WTC11 (cell line): Measurements from ENCODE around the gene PCAT6. TPM values are rescaled to one million over a fixed set of nuclear protein-coding genes. Genes with fewer than 3 reads are reported as not detected.
"Not testable (repeated sequence)": the region's sequence is repeated elsewhere in the genome, so short reads cannot be mapped to it uniquely, and the experiment has no call there.

Experiments
- ATAC-seq: fragments of 200-7000 bp; cut with Tn5 transposase; 2 replicates; pipeline ENCODE4 v1.10.0; 2021; ENCODE audit warnings: mild to moderate bottlenecking, moderate library complexity
- CTCF ChIA-PET: fragments of 300-600 bp; sonication (Branson Sonifier 250); formaldehyde crosslinking; loops from one replicate; lab custom pipeline; 2021; ENCODE audit warnings: antibody characterized with exemption; lab: Charles Lee
- POLR2A ChIA-PET: fragments of 350-600 bp; sonication (Branson Sonifier 250); formaldehyde crosslinking; loops from one replicate; lab custom pipeline; 2021; ENCODE audit warnings: antibody characterized with exemption; lab: Charles Lee
- DNase-seq: peaks from one replicate; pipeline ENCODE4 v3.0.0; 2021; ENCODE audit warnings: low spot score
- H3K27ac Mint-ChIP-seq: 2 replicates; pipeline ENCODE4 v1.8.0; 2021; ENCODE audit warnings: mixed read lengths
- H3K27me3 Mint-ChIP-seq: 2 replicates; pipeline ENCODE4 v1.8.0; 2021; ENCODE audit warnings: low read depth, mild to moderate bottlenecking, moderate library complexity, mixed read lengths
- H3K36me3 Mint-ChIP-seq: 2 replicates; pipeline ENCODE4 v1.8.0; 2021; ENCODE audit warnings: mixed read lengths
- H3K4me1 Mint-ChIP-seq: 2 replicates; pipeline ENCODE4 v1.8.0; 2022; ENCODE audit warnings: mixed read lengths
- H3K4me3 Mint-ChIP-seq: 2 replicates; pipeline ENCODE4 v1.8.0; 2021; ENCODE audit warnings: mild to moderate bottlenecking, moderate library complexity, mixed read lengths
- H3K9me3 Mint-ChIP-seq: 2 replicates; pipeline ENCODE4 v1.8.0; 2021; ENCODE audit warnings: mixed read lengths
- ATF1 ChIP-seq: sonication (generic); formaldehyde crosslinking; IDR thresholded peaks from 2 replicates; pipeline ENCODE4 v1.8.1; 2023; ENCODE audit warnings: mild to moderate bottlenecking, moderate library complexity, missing genetic modification reagents
- ERG ChIP-seq: fragments of 250-450 bp; sonication (Bioruptor Pico); IDR thresholded peaks from 2 replicates; pipeline ENCODE4 v1.8.0; 2021; ENCODE audit warnings: mild to moderate bottlenecking
- ETV6 ChIP-seq: sonication (generic); formaldehyde crosslinking; IDR thresholded peaks from 2 replicates; pipeline ENCODE4 v1.8.1; 2022; ENCODE audit warnings: mild to moderate bottlenecking, missing genetic modification reagents
- FOXP1 ChIP-seq: sonication (generic); formaldehyde crosslinking; IDR thresholded peaks from 2 replicates; pipeline ENCODE4 v1.8.0; 2022; ENCODE audit warnings: missing genetic modification reagents, mild to moderate bottlenecking, moderate library complexity, borderline replicate concordance
- KAT7 ChIP-seq: sonication (generic); formaldehyde crosslinking; IDR thresholded peaks from 2 replicates; pipeline ENCODE4 v1.8.1; 2023; ENCODE audit warnings: missing genetic modification reagents, mild to moderate bottlenecking, borderline replicate concordance
- NFYB ChIP-seq: sonication (generic); formaldehyde crosslinking; conservative IDR thresholded peaks from 2 replicates; pipeline ENCODE4 v1.8.0; 2022; ENCODE audit warnings: low read depth, missing genetic modification reagents
- NR3C1 ChIP-seq: sonication (generic); formaldehyde crosslinking; conservative IDR thresholded peaks from 2 replicates; pipeline ENCODE4 v1.8.1; 2023; ENCODE audit warnings: low read depth, mild to moderate bottlenecking, missing genetic modification reagents
- RELA ChIP-seq: sonication (generic); formaldehyde crosslinking; IDR thresholded peaks from 2 replicates; pipeline ENCODE4 v1.8.1; 2022; ENCODE audit warnings: missing genetic modification reagents, mild to moderate bottlenecking, borderline replicate concordance
- SOX15 ChIP-seq: fragments of 250-450 bp; sonication (Bioruptor Pico); IDR thresholded peaks from 2 replicates; pipeline ENCODE4 v1.9.0; 2021; ENCODE audit warnings: mild to moderate bottlenecking
- TEAD4 ChIP-seq: sonication (generic); formaldehyde crosslinking; IDR thresholded peaks from 2 replicates; pipeline ENCODE4 v1.8.0; 2022; ENCODE audit warnings: mild to moderate bottlenecking, missing genetic modification reagents
- ZNF281 ChIP-seq: sonication (generic); formaldehyde crosslinking; IDR thresholded peaks from 2 replicates; pipeline ENCODE4 v1.8.0; 2023; ENCODE audit warnings: mild to moderate bottlenecking, missing genetic modification reagents
- total RNA-seq: library from RNA; stranded (reverse); gene quantifications from 3 replicates; pipeline ENCODE4 v1.2.3, GENCODE V29; 2021
- TF ChIP-seq, protein P1 (sequence below): sonication (generic); formaldehyde crosslinking; IDR thresholded peaks from 2 replicates; pipeline ENCODE4 v1.8.1; 2023; ENCODE audit warnings: mild to moderate bottlenecking, missing genetic modification reagents
- TF ChIP-seq, protein P2 (sequence below): sonication (generic); formaldehyde crosslinking; IDR thresholded peaks from 2 replicates; pipeline ENCODE4 v1.8.0; 2022; ENCODE audit warnings: mild to moderate bottlenecking, missing genetic modification reagents
- TF ChIP-seq, protein P3 (sequence below): sonication (generic); formaldehyde crosslinking; IDR thresholded peaks from 2 replicates; pipeline ENCODE4 v1.8.0; 2022; ENCODE audit warnings: missing genetic modification reagents

PCAT6 gene
- total RNA-seq, 1 experiment from 2014 or later: 11.7 TPM

GRCh38 chr1:202818819-202819218 lies 8.1 kb downstream of the PCAT6 start (continued):
- TF ChIP-seq ERG (CRISPR knock-in tag): no peak
- no peak for TF ChIP-seq FOXP1 (CRISPR knock-in tag)
- TF ChIP-seq ZNF281 (CRISPR knock-in tag): no peak
- no peak for TF ChIP-seq SOX15 (CRISPR knock-in tag)

- DNase-seq: no peak
- H3K27ac Mint-ChIP-seq: no peak overlapping the region
- H3K27me3 Mint-ChIP-seq: peaks cover 15% of the 10 kb centered on the region
- no peaks in the 10 kb centered on the region; the same call in 1 of the 2 replicates for H3K4me1 Mint-ChIP-seq
- H3K4me3 Mint-ChIP-seq: no peak overlapping the region
- ATAC-seq: no peak
- no peaks in the 10 kb centered on the region for H3K36me3 Mint-ChIP-seq
- ChIA-PET POLR2A (no interaction called here), CTCF (no interaction called here)
- no peak for TF ChIP-seq TEAD4 (CRISPR knock-in tag)
- TF ChIP-seq RELA (CRISPR knock-in tag): no peak
- no peak for TF ChIP-seq ATF1 (CRISPR knock-in tag)
- TF ChIP-seq ETV6: no peak
- no peak for TF ChIP-seq NFYB (CRISPR knock-in tag)
- TF ChIP-seq, all 79 proteins: peak for 0
- H3K9me3 Mint-ChIP-seq: no peaks in the 10 kb centered on the region
Measured at GRCh38 chr1:202821467-202821866, 10.7 kb downstream of the PCAT6 start.

GRCh38 chr1:202825748-202826147 lies 15.0 kb downstream of the PCAT6 start:
- no peaks in the 10 kb centered on the region for H3K9me3 Mint-ChIP-seq
- H3K27me3 Mint-ChIP-seq: peaks cover 11% of the 10 kb centered on the region
- H3K27ac Mint-ChIP-seq: no peak overlapping the region
- POLR2A ChIA-PET: no interaction called here
- no peak for TF ChIP-seq SOX15 (CRISPR knock-in tag)
- TF ChIP-seq, protein P1, sequence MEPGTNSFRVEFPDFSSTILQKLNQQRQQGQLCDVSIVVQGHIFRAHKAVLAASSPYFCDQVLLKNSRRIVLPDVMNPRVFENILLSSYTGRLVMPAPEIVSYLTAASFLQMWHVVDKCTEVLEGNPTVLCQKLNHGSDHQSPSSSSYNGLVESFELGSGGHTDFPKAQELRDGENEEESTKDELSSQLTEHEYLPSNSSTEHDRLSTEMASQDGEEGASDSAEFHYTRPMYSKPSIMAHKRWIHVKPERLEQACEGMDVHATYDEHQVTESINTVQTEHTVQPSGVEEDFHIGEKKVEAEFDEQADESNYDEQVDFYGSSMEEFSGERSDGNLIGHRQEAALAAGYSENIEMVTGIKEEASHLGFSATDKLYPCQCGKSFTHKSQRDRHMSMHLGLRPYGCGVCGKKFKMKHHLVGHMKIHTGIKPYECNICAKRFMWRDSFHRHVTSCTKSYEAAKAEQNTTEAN: no peak
- ATAC-seq (no peak), DNase-seq (no peak)
- H3K36me3 Mint-ChIP-seq: no peaks in the 10 kb centered on the region
- H3K4me1 Mint-ChIP-seq: no peaks in the 10 kb centered on the region; the same call in 1 of the 2 replicates
- CTCF ChIA-PET: no interaction called here
- no peak overlapping the region for H3K4me3 Mint-ChIP-seq

- ATAC-seq, H3K27ac Mint-ChIP-seq, H3K4me1 Mint-ChIP-seq, H3K4me3 Mint-ChIP-seq, H3K27me3 Mint-ChIP-seq, H3K36me3 Mint-ChIP-seq, H3K9me3 Mint-ChIP-seq, CTCF ChIA-PET, POLR2A ChIA-PET, DNase-seq: not testable (repeated sequence)
Measured at GRCh38 chr1:202829223-202829622, 18.5 kb downstream of the PCAT6 start.

GRCh38 chr1:202831906-202832305 lies 21.2 kb downstream of the PCAT6 start:
- peaks cover 18% of the 10 kb centered on the region for H3K4me1 Mint-ChIP-seq
- no peaks in the 10 kb centered on the region for H3K9me3 Mint-ChIP-seq
- DNase-seq (no peak), ATAC-seq (no peak)
- H3K27ac Mint-ChIP-seq: no peak overlapping the region
- no peak overlapping the region for H3K4me3 Mint-ChIP-seq
- H3K27me3 Mint-ChIP-seq: no peaks in the 10 kb centered on the region
- POLR2A ChIA-PET: no interaction called here
- H3K36me3 Mint-ChIP-seq: no peaks in the 10 kb centered on the region
- CTCF ChIA-PET: no interaction called here
- TF ChIP-seq FOXP1 (CRISPR knock-in tag) (no peak), KAT7 (CRISPR knock-in tag) (no peak), NR3C1 (CRISPR knock-in tag) (no peak)
- TF ChIP-seq, protein P2, sequence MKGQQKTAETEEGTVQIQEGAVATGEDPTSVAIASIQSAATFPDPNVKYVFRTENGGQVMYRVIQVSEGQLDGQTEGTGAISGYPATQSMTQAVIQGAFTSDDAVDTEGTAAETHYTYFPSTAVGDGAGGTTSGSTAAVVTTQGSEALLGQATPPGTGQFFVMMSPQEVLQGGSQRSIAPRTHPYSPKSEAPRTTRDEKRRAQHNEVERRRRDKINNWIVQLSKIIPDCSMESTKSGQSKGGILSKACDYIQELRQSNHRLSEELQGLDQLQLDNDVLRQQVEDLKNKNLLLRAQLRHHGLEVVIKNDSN (CRISPR knock-in tag): no peak
- TF ChIP-seq, protein P3, sequence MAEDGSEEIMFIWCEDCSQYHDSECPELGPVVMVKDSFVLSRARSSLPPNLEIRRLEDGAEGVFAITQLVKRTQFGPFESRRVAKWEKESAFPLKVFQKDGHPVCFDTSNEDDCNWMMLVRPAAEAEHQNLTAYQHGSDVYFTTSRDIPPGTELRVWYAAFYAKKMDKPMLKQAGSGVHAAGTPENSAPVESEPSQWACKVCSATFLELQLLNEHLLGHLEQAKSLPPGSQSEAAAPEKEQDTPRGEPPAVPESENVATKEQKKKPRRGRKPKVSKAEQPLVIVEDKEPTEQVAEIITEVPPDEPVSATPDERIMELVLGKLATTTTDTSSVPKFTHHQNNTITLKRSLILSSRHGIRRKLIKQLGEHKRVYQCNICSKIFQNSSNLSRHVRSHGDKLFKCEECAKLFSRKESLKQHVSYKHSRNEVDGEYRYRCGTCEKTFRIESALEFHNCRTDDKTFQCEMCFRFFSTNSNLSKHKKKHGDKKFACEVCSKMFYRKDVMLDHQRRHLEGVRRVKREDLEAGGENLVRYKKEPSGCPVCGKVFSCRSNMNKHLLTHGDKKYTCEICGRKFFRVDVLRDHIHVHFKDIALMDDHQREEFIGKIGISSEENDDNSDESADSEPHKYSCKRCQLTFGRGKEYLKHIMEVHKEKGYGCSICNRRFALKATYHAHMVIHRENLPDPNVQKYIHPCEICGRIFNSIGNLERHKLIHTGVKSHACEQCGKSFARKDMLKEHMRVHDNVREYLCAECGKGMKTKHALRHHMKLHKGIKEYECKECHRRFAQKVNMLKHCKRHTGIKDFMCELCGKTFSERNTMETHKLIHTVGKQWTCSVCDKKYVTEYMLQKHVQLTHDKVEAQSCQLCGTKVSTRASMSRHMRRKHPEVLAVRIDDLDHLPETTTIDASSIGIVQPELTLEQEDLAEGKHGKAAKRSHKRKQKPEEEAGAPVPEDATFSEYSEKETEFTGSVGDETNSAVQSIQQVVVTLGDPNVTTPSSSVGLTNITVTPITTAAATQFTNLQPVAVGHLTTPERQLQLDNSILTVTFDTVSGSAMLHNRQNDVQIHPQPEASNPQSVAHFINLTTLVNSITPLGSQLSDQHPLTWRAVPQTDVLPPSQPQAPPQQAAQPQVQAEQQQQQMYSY (CRISPR knock-in tag): no peak
